Measurements from ENCODE around the gene HTR3C.
"Not testable (repeated sequence)": the region's sequence is repeated elsewhere in the genome, so short reads cannot be mapped to it uniquely, and the experiment has no call there.

HTR3C gene

DNA sequence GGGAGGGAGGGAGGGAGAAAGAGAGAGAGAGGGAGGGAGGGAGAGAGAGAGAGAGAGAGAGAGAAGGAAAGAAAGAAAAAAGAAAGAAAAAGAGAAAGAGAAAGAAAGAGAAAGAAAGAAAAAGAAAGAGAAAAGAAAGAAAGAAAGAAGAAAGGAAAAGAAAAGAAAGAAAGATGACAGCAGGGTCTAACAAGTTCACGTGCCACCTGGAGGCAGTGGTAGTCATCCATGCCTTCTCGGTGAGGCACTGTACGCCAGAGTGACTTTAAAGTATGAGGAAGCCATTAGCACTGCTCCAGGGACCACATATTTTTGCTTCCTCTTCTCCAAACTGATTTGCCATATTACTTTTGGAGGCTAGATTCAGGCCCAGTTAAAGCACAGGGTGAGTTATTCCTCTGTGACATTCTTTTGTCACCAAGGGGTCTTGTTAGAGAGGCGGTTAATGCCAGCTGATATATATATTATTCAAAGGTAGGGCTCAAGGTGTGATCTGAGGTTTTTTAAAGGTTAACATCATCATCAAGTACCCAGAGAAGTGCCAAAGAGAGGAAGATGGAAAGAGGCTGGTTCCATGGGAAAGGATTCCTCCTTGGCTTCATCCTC lies 21.6 kb upstream of the HTR3C start, which contains the start of gene HTR3D:
Gene HTR3D, plus strand, starts transcription at position 556 of the 606 bp plus-strand sequence. Its CDS starts 0 bp downstream, at position 556.
- TF ChIP-seq, protein P1, sequence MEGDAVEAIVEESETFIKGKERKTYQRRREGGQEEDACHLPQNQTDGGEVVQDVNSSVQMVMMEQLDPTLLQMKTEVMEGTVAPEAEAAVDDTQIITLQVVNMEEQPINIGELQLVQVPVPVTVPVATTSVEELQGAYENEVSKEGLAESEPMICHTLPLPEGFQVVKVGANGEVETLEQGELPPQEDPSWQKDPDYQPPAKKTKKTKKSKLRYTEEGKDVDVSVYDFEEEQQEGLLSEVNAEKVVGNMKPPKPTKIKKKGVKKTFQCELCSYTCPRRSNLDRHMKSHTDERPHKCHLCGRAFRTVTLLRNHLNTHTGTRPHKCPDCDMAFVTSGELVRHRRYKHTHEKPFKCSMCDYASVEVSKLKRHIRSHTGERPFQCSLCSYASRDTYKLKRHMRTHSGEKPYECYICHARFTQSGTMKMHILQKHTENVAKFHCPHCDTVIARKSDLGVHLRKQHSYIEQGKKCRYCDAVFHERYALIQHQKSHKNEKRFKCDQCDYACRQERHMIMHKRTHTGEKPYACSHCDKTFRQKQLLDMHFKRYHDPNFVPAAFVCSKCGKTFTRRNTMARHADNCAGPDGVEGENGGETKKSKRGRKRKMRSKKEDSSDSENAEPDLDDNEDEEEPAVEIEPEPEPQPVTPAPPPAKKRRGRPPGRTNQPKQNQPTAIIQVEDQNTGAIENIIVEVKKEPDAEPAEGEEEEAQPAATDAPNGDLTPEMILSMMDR (IDR thresholded peaks at IDR 0.05; ENCODE audit: low read depth, low read length, missing control alignments): no peak
- no peak within 1 kb of the TSS for H3K4me3 ChIP-seq (replicated peaks; ENCODE audit: low read depth, low read length)
- no peak for DNase-seq (ENCODE audit: extremely low read depth, low read depth)

DNA sequence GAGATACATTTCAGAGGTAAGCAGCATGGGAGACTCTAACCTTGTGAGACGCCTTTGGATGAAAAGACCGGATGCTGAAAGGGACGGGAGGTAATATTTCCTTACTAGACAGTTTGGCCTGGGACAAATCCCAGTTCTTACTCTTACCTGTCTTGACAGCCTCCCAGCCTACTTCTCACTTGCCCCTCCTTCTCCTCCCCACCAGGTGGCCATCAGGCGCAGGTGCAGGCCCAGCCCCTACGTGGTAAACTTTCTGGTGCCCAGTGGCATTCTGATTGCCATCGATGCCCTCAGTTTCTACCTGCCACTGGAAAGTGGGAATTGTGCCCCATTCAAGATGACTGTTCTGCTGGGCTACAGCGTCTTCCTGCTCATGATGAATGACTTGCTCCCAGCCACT lies 15.0 kb upstream of the HTR3C start:
- H3K4me3 ChIP-seq (replicated peaks; ENCODE audit: low read depth, low read length): no peak overlapping the region
- TF ChIP-seq, protein P1 (IDR thresholded peaks at IDR 0.05; ENCODE audit: low read depth, low read length, missing control alignments): no peak
- DNase-seq (ENCODE audit: extremely low read depth, low read depth): no peak

DNA sequence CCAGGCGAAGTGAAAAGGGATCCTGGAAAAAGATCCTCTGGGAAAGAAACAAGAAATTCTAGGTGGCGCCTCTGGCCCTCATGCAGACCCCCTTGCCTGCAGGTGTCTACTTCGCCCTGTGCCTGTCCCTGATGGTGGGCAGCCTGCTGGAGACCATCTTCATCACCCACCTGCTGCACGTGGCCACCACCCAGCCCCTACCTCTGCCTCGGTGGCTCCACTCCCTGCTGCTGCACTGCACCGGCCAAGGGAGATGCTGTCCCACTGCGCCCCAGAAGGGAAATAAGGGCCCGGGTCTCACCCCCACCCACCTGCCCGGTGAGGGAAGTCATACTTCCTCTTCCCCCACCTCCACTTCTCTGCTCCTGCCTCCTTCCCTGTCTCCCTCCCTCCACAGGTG lies 14.5 kb upstream of the HTR3C start:
- not testable (repeated sequence) for DNase-seq (ENCODE audit: extremely low read depth, low read depth); H3K4me3 ChIP-seq (replicated peaks; ENCODE audit: low read depth, low read length)

DNA sequence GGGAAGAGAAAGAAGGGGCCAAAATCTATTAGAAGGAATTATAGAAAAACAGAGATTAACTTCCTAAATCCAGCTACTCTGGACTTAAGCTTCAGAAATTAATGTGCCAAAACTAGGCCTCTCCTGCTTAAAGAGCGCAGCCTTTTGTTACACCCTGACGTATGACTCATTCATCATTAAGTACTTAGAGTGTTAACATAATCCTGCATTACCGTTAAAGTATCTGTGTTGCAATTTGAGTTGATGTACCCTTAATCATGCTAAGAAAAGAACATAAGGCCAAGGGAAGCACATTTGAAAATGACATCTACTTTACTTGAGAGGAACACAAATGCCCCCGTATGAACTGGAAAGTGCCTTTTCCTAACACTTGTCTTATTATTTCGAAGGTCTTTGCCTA lies 13.4 kb upstream of the HTR3C start:
- no peak for DNase-seq (ENCODE audit: extremely low read depth, low read depth)
- TF ChIP-seq, protein P1 (IDR thresholded peaks at IDR 0.05; ENCODE audit: low read depth, low read length, missing control alignments): no peak

DNA sequence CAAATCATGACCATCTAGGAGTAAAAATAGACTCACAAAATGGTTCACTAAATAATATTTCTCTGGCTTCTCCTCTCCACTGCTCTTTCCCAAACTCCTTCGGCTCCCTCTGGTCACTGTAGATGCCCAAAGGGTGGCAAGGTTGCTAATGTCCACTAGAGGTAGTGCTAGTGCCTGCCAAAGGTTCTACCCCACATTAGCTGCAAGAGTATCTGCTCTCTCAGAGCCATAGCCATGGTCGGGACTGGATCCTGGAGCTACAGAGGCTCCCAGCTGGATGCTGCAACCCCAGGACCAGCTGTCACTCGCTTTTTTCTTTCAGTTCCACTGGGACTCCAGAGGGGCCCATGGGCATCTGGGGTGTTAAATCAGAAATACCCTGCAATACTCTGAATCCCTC lies 12.8 kb upstream of the HTR3C start:
- no peak overlapping the region for H3K4me3 ChIP-seq (replicated peaks; ENCODE audit: low read depth, low read length)
- TF ChIP-seq, protein P1 (IDR thresholded peaks at IDR 0.05; ENCODE audit: low read depth, low read length, missing control alignments): peak; percentile 51
- no peak for DNase-seq (ENCODE audit: extremely low read depth, low read depth)

More for the DNA sequence above, 13.4 kb upstream of the HTR3C start:
- H3K4me3 ChIP-seq (replicated peaks; ENCODE audit: low read depth, low read length): no peak overlapping the region

DNA sequence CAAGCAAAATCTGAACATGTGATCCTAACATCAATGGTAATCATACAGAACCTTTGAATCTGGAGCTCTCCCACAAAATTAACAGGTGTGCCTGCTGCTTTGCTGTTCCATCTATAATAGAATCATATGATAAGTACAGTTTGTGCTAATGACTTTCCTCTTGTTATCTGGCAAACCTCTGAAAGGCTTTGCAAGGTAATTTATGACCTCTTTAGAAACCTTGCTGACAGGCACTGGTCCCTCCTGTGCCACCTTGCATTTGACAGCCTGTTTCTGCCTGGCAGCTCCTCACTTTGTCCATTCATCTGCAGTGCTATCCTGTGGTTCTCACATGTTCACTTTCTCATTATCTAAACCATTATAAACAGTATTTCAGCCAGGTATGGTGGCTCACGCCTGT lies 10.2 kb upstream of the HTR3C start:
- no peak for DNase-seq (ENCODE audit: extremely low read depth, low read depth)
- TF ChIP-seq, protein P1 (IDR thresholded peaks at IDR 0.05; ENCODE audit: low read depth, low read length, missing control alignments): no peak

DNA sequence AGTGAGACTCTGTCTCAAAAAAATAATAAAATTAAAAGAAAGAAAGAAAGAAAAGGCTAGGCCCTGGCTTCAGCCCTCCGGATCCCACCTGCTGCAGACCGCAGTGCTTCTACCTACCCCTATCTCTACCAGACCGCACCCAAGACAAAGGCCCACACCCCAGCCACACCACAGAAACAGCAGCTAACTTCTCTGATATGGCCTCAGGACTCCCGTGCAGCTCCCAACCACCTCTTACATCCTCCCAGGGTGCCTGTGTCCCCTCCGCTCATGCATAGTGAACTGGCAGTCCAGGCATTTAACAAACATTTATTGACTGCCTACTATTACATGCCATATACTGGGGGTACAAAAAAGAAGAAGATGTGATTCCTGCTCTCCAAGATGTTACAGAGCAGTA lies 6.9 kb upstream of the HTR3C start:
- TF ChIP-seq, protein P1 (IDR thresholded peaks at IDR 0.05; ENCODE audit: low read depth, low read length, missing control alignments): no peak
- DNase-seq (ENCODE audit: extremely low read depth, low read depth): no peak
- H3K4me3 ChIP-seq (replicated peaks; ENCODE audit: low read depth, low read length): no peak overlapping the region

More for the DNA sequence above, 10.2 kb upstream of the HTR3C start:
- H3K4me3 ChIP-seq (replicated peaks; ENCODE audit: low read depth, low read length): no peak overlapping the region

Data from HFF-Myc (cell line).